Neuron (in vitro differentiated cells): ENCODE measurements around the gene SEZ6L.

ENCODE experiments used
- H2AFZ ChIP-seq: one replicate; pipeline ENCODE4 v1.6.1; 2013; ENCODE audit warnings: low read depth, mild to moderate bottlenecking, inconsistent platforms, low read length, moderate library complexity
- H3K27me3 ChIP-seq: one replicate; pipeline ENCODE4 v1.6.1; 2013; ENCODE audit warnings: low read length; ENCODE audit not compliant: insufficient read depth
- H3K36me3 ChIP-seq: one replicate; pipeline ENCODE4 v1.6.1; 2013; ENCODE audit warnings: low read length; ENCODE audit not compliant: insufficient read depth
- H3K4me1 ChIP-seq: one replicate; pipeline ENCODE4 v1.6.1; 2013; ENCODE audit warnings: low read length; ENCODE audit not compliant: insufficient read depth
- H3K4me3 ChIP-seq: 2 replicates; pipeline ENCODE4 v1.5.1; 2013; ENCODE audit warnings: mild to moderate bottlenecking, low read length, moderate library complexity
- H3K9me3 ChIP-seq: one replicate; pipeline ENCODE4 v1.6.1; 2013; ENCODE audit warnings: low read length

SEZ6L gene

DNA sequence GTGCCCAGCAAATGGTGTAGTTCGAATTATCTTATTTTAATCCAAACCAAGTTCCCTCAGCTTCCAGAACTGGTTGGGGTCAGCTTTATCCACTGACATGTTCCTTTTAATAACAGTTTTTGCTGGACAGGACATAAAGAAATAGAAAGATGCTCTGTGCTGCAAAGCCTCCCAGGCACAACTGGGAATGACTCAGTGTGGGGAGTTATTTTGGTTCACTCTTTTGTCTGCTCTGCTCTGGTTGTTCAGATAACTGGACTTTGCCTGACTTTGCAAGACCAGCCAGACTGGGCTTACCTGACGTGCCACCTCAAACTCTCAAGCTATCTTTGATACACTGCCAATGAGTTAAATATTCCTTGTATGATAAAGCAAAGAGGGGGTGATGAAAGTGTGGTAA is 25.6 kb downstream of the SEZ6L start:
- Histone ChIP-seq H3K36me3 (no peaks in the 10 kb centered on the region), H3K9me3 (no peaks in the 10 kb centered on the region), H3K4me1 (no peaks in the 10 kb centered on the region), H3K27me3 (no peaks in the 10 kb centered on the region), H3K4me3 (no peak overlapping the region), H2AFZ (no peak overlapping the region)

DNA sequence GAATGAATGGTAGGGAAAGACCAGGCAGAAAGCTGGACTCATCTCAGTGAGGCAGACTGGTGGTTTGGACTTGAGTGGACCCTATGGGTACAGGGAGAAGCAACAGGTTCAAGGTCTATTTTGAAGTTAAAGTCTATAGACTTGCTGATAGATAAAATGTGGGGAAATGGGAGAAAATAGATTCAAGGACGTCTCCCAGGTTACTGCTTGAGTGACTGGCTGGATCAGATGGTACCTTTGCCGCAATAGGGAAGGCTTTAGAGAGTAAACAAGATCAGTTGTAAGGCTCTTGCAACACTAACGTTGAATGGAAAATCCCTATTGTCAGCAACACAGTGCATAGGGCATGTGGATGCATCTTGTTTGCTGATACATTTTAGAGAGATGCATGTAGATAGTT is 27.4 kb downstream of the SEZ6L start:
- no peaks in the 10 kb centered on the region for H3K36me3 ChIP-seq
- H3K9me3 ChIP-seq, result no peaks in the 10 kb centered on the region
- no peaks in the 10 kb centered on the region for H3K27me3 ChIP-seq
- H3K4me3 ChIP-seq, result no peak overlapping the region
- no peaks in the 10 kb centered on the region for H3K4me1 ChIP-seq
- H2AFZ ChIP-seq, result no peak overlapping the region

DNA sequence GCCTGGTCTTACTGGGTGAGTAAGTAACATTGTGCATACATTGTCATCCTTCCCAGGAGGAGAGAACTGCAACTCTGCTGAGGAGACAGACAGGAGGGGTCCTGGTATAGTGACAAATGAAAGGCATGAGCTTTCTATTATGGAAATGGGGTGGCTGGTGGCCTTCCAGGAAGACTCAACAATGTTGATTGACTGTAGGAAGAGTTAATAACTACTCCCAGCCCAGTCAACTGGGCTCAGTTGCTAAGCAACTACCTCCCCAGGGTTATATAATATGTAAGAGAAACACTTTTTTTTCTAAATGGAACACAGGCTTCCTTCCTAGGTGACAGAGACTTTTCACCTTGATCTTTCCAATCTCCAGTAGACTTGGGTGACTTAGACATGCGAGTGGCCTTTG is 28.2 kb downstream of the SEZ6L start:
- no peak overlapping the region for H3K4me3 ChIP-seq
- no peak overlapping the region for H2AFZ ChIP-seq
- no peaks in the 10 kb centered on the region for H3K9me3 ChIP-seq
- H3K4me1 ChIP-seq, result no peaks in the 10 kb centered on the region
- H3K27me3 ChIP-seq, result no peaks in the 10 kb centered on the region
- H3K36me3 ChIP-seq, result no peaks in the 10 kb centered on the region

- Histone ChIP-seq H2AFZ (no peak overlapping the region), H3K4me1 (no peaks in the 10 kb centered on the region), H3K4me3 (no peak overlapping the region), H3K27me3 (no peaks in the 10 kb centered on the region), H3K9me3 (no peaks in the 10 kb centered on the region), H3K36me3 (no peaks in the 10 kb centered on the region)
These were observed 30.4 kb downstream of the SEZ6L start for GRCh38 chr22:26199665-26200064.

DNA sequence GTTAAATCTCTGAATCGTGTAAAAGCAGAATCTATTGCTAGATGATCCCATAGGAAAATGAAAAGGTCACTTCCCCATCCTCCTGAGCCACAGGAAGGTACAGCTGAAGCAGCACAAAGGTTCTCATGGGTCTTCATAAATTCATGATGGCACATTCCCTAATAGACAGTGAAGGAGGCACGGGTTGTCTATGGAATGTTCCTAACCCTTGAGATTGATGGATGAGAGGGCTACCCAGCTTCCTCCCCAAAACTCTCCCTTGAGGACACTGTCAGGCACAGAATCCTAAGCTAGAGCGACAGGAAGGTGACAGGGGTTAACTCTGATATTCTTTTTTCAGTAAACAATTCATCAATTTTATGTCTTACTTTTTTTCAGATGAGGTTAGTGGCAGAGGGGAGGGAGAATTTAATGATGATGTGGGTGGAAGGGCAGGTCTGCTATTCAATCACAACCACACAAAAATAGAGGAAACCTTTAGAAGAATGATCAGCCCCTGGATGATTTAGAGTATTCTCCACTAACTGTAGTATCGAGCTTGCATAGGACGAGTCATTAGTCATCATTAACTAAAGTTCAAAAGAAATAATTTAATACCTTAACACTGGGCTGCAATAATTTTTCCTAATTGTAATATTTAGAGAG is 33.1 kb downstream of the SEZ6L start:
- Histone ChIP-seq H3K4me1 (no peaks in the 10 kb centered on the region), H3K4me3 (no peak overlapping the region), H2AFZ (no peak overlapping the region), H3K9me3 (no peaks in the 10 kb centered on the region), H3K27me3 (no peaks in the 10 kb centered on the region), H3K36me3 (no peaks in the 10 kb centered on the region)

GRCh38 chr22:26205494-26205893 is 36.2 kb downstream of the SEZ6L start:
- Histone ChIP-seq H3K4me3 (no peak overlapping the region), H3K27me3 (no peaks in the 10 kb centered on the region), H3K9me3 (no peaks in the 10 kb centered on the region), H2AFZ (no peak overlapping the region), H3K36me3 (no peaks in the 10 kb centered on the region), H3K4me1 (peaks cover 4% of the 10 kb centered on the region)

DNA sequence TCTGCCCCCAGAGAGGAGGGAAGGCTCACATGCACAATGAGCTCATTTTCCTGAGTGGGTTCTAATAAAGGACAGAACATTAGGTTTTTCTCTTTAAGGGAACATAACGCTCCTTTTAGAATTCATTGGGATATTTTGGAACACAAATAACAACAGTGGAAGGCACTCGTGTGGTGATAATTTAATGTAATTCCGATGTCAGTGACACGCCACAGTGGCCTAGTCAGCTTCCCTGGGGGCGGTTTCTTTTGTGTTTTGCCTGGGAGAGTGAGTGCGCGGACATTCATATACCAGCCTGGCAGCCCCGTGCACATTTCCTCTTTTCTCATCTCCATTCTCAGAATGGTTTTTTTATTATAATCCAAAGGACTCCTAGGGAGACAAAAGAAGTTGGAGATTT is 41.1 kb downstream of the SEZ6L start:
- H3K4me3 ChIP-seq, result no peak overlapping the region
- H3K27me3 ChIP-seq, result no peaks in the 10 kb centered on the region
- H2AFZ ChIP-seq, result no peak overlapping the region

DNA sequence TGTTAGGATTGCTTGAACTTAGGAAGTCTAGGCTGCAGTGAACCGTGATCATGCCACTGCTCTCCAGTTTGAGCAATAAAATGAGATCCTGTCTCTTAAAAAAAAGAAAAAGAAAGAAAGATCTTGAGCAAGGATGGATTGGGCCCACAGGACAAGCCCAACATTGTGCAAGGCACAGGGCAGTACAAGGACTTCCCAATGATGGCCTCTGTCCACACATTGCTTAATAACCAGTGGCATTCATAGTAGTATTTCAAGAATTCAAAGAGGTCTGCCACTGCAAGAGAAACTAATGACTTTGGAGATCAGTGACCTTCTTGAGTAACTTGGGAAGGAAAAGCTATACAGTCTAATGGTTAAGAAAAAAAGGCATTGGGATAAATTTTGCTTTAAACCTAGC is 44.6 kb downstream of the SEZ6L start:
- Histone ChIP-seq H3K36me3 (no peaks in the 10 kb centered on the region), H3K4me3 (no peak overlapping the region), H3K4me1 (peaks cover 5% of the 10 kb centered on the region), H3K9me3 (no peaks in the 10 kb centered on the region), H3K27me3 (no peaks in the 10 kb centered on the region), H2AFZ (no peak overlapping the region)

More for the DNA sequence above, 41.1 kb downstream of the SEZ6L start:
- H3K4me1 ChIP-seq, result peaks cover 5% of the 10 kb centered on the region
- no peaks in the 10 kb centered on the region for H3K9me3 ChIP-seq
- H3K36me3 ChIP-seq, result no peaks in the 10 kb centered on the region

DNA sequence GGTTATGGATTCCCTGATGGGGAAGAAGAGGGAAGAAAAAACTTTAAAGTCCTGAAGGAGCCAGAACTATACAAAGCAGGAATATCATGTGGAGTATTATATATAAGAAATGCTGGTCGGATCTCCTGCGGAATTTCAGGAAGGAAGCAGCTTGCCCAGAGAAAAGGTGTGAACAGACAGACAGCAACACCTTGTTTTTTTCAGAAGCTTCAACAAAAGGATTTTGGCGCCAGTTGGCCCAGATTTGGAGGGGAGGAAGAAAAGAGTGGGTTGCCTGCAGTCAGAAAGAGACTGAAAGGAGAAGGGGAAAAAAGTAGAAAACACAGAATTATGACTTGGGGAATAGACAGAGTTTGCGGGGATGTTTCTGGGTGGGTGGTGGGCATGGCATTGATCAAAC is 45.2 kb downstream of the SEZ6L start:
- H3K36me3 ChIP-seq, result no peaks in the 10 kb centered on the region
- no peak overlapping the region for H2AFZ ChIP-seq
- no peaks in the 10 kb centered on the region for H3K9me3 ChIP-seq
- H3K4me3 ChIP-seq, result no peak overlapping the region
- H3K27me3 ChIP-seq, result no peaks in the 10 kb centered on the region
- H3K4me1 ChIP-seq, result peaks cover 5% of the 10 kb centered on the region

- H3K4me3 ChIP-seq, result no peak overlapping the region
- H2AFZ ChIP-seq, result no peak overlapping the region
- H3K36me3 ChIP-seq, result no peaks in the 10 kb centered on the region
- no peaks in the 10 kb centered on the region for H3K27me3 ChIP-seq
- no peaks in the 10 kb centered on the region for H3K9me3 ChIP-seq
- H3K4me1 ChIP-seq, result no peaks in the 10 kb centered on the region
These were observed 46.5 kb downstream of the SEZ6L start for GRCh38 chr22:26215736-26216135.

GRCh38 chr22:26225207-26225606 is 55.9 kb downstream of the SEZ6L start:
- H3K4me1 ChIP-seq, result no peaks in the 10 kb centered on the region
- H3K4me3 ChIP-seq, result no peak overlapping the region
- H3K27me3 ChIP-seq, result no peaks in the 10 kb centered on the region
- H2AFZ ChIP-seq, result no peak overlapping the region
- H3K36me3 ChIP-seq, result no peaks in the 10 kb centered on the region
- no peaks in the 10 kb centered on the region for H3K9me3 ChIP-seq

DNA sequence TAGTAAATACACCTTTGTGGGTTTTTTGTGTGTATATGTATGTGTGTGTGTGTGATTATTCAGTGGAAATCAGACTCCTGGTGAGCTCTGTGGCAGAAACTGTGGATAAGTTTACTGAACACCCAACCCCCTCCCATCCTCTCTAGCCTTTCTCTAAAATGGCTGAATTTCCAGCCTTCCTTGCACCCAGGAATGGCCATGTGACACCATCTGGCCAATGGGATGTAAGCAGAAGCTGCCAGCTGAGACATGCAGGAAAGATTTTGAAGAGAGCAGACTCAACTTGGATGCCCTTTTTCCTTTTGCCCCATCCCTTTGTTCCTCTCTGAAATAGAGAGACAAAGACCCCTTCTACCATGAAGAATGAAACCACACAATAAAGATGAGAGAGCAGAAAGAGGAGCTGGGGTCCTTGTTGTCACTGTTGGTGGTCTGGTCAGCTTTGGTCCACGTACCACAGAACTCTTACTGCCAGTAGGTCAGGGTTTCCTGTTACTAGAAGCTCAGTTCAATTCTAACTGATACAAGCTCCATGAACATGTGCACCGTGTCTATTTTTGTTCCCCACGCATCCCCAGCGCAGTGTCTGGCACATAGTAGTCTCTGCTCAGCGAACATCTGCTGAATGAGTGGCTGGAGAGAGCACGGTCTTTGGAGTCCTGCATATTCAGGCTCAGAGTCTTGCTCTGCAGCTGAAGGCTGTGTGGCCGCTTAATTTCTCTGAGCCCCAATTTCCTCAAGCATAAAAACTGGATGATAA is 57.5 kb downstream of the SEZ6L start:
- Histone ChIP-seq H3K27me3 (no peaks in the 10 kb centered on the region), H3K36me3 (no peaks in the 10 kb centered on the region), H3K4me3 (no peak overlapping the region), H3K9me3 (no peaks in the 10 kb centered on the region), H2AFZ (peak overlapping the region; percentile 4), H3K4me1 (no peaks in the 10 kb centered on the region)

- no peaks in the 10 kb centered on the region for H3K36me3 ChIP-seq
- H3K9me3 ChIP-seq, result no peaks in the 10 kb centered on the region
- H2AFZ ChIP-seq, result no peak overlapping the region
- no peaks in the 10 kb centered on the region for H3K4me1 ChIP-seq
- no peak overlapping the region for H3K4me3 ChIP-seq
- peaks cover 5% of the 10 kb centered on the region for H3K27me3 ChIP-seq
These were observed 60.6 kb downstream of the SEZ6L start for GRCh38 chr22:26229910-26230309.

- Histone ChIP-seq H2AFZ (no peak overlapping the region), H3K4me3 (no peak overlapping the region), H3K36me3 (no peaks in the 10 kb centered on the region), H3K9me3 (no peaks in the 10 kb centered on the region), H3K27me3 (peaks cover 18% of the 10 kb centered on the region), H3K4me1 (no peaks in the 10 kb centered on the region)
These were observed 65.0 kb downstream of the SEZ6L start for GRCh38 chr22:26234296-26234695.
